Lung microvascular endothelial cell (primary cell): Measurements from ENCODE around the gene ANKRD63. TPM values are rescaled to one million over a fixed set of nuclear protein-coding genes. Genes with fewer than 3 reads are reported as not detected.
A peak's percentile ranks its signal among the peaks of the same experiment; 100 is the strongest.

Experiments
- DNase-seq, 2 donors: peaks; one replicate each; pipeline versions ENCODE4 v3.0.0 to v3.0.0-alpha.2; 2010; ENCODE audit warnings: low read depth in 2 of 2
- total RNA-seq: library from RNA; depleted of rRNA; stranded (reverse); fragments of >200 nt; gene quantifications from 2 replicates; pipeline ENCODE4 v1.2.1, GENCODE V29; 2014

Gene ANKRD63
- total RNA-seq, 1 donor from 2014 or later = not detected

GRCh38 chr15:40243126-40243810, 39.6 kb downstream of the ANKRD63 start:
- no peak for DNase-seq

- no peak for DNase-seq
These were observed 40.3 kb downstream of the ANKRD63 start for GRCh38 chr15:40242601-40243000.

GRCh38 chr15:40242213-40242599, 40.7 kb downstream of the ANKRD63 start:
- DNase-seq = no peak

GRCh38 chr15:40241269-40242212, 41.3 kb downstream of the ANKRD63 start:
- no peak for DNase-seq

GRCh38 chr15:40240619-40241221, 42.1 kb downstream of the ANKRD63 start:
- no peak for DNase-seq

GRCh38 chr15:40239693-40240618, 42.9 kb downstream of the ANKRD63 start:
- DNase-seq = no peak

- no peak for DNase-seq
These were observed 43.5 kb downstream of the ANKRD63 start for GRCh38 chr15:40239404-40239692.

- DNase-seq = peak; percentile 24 to 29
These were observed 44.1 kb downstream of the ANKRD63 start, which contains the start of gene PAK6 for GRCh38 chr15:40238532-40239403. Gene PAK6 (plus strand): TSS chr15:40239063. CDS start chr15:40264786, 25,723 bp downstream.

- no peak for DNase-seq
These were observed 47.5 kb downstream of the ANKRD63 start for GRCh38 chr15:40235201-40235885.

- DNase-seq = no peak
These were observed 48.1 kb downstream of the ANKRD63 start for GRCh38 chr15:40234783-40235182.

- DNase-seq = no peak
These were observed 48.9 kb downstream of the ANKRD63 start for GRCh38 chr15:40233727-40234577.

- no peak for DNase-seq
These were observed 50.2 kb downstream of the ANKRD63 start for GRCh38 chr15:40232625-40233070.

Other genes starting within 250 kb of the ANKRD63 start
- 158 and 164 TPM in 2 replicates for gene SRP14, start 243.9 kb downstream of the ANKRD63 start, total RNA-seq
- gene BMF, start 174.2 kb downstream of the ANKRD63 start, total RNA-seq = 2.0 and 3.7 TPM in 2 replicates
- gene BUB1B, start 122.0 kb downstream of the ANKRD63 start, total RNA-seq = 3.0 and 10.5 TPM in 2 replicates
- not detected in 2 replicates for gene PAK6, start 44.0 kb downstream of the ANKRD63 start, total RNA-seq
- under 0.01 and 0.44 TPM in 2 replicates for gene PLCB2, start 24.9 kb upstream of the ANKRD63 start, total RNA-seq
- 11.3 and 14.1 TPM in 2 replicates for gene INAFM2, start 40.6 kb upstream of the ANKRD63 start, total RNA-seq
- gene CCDC9B, start 57.9 kb upstream of the ANKRD63 start, total RNA-seq = 8.9 and 11.1 TPM in 2 replicates
- gene PHGR1, start 68.0 kb upstream of the ANKRD63 start, total RNA-seq = not detected in 2 replicates
- under 0.01 TPM in 2 replicates for gene DISP2, start 75.2 kb upstream of the ANKRD63 start, total RNA-seq
- gene KNSTRN, start 99.7 kb upstream of the ANKRD63 start, total RNA-seq = 10.9 and 21.1 TPM in 2 replicates
- 31.4 and 32.3 TPM in 2 replicates for gene IVD, start 122.7 kb upstream of the ANKRD63 start, total RNA-seq
- gene BAHD1, start 157.9 kb upstream of the ANKRD63 start, total RNA-seq = 5.2 and 6.5 TPM in 2 replicates
- gene CHST14, start 187.9 kb upstream of the ANKRD63 start, total RNA-seq = 6.1 and 6.7 TPM in 2 replicates